ENCODE data around the gene RAP1GAP2.
"Not testable (repeated sequence)": the region's sequence is repeated elsewhere in the genome, so short reads cannot be mapped to it uniquely, and the experiment has no call there.

Gene RAP1GAP2

DNA sequence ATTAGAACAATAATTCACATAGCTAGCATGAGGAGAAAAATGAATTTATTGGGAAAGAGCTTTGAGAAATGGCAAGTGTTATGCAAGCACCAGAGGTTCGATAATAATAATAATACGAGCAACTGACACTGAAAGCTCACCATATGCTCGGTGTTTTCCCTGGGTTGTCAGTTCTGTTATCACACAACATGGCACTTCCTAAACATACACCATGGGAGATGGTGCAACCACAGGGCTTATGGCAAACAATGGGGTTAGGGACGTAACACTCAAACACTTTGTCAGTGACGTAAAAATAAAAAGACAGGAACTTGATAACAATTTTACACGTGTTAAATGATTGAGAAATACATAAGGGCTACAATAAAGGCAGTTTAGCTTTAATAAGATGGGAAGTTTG lies 243.5 kb downstream of the RAP1GAP2 start:
- DNase-seq (ENCODE audit: low spot score), result no peak

DNA sequence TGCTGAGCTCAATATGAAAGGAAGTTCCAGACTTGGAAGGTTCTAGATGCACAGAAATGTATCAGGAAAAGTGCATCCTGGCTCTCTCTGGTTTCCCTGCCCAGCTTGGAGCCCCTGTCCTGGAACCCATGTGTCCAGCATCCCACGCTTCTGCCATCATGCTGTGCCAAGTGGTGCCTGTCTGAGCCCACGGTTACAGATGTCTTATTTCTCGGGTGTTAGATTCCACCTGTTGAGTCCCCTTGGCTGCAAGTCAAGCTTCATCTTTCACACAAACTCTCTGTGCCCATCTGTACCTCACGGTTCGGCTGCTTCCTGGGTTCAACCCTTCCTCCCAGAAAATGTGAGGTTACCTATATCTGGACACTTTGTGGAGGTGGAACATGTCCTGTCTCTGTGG lies 244.6 kb downstream of the RAP1GAP2 start:
- no peak for DNase-seq (ENCODE audit: low spot score)

DNA sequence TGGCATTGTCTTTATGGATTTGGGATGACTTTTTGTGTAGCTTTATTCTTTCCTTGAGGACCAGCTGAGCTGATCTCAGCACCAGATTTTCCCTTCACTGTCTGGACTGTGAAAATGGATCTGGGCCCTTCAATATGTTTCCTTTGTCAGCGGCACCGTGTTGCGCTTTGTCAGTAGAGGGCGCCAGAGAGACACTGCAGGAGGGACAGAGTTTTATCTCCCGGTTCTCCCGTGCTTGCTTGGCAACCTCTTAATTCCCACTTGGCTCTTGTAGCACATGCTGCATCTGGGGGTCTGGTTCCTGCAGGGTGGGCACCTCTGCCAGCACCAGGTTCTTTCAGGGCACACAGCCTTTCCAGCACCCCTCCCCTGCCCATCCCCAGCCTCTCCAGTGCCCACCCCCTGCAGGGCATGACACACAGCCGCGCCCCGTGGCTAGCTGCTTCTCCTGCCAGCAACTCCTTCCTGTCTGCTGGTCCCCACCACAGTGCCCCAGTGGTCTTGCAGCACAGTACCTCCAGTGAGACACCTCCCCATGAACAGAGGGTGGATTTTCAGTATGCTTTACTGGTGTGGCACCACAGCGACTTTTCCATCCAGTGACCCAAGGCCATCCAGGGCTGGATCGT lies 247.6 kb downstream of the RAP1GAP2 start:
- DNase-seq (ENCODE audit: low spot score), result no peak

DNA sequence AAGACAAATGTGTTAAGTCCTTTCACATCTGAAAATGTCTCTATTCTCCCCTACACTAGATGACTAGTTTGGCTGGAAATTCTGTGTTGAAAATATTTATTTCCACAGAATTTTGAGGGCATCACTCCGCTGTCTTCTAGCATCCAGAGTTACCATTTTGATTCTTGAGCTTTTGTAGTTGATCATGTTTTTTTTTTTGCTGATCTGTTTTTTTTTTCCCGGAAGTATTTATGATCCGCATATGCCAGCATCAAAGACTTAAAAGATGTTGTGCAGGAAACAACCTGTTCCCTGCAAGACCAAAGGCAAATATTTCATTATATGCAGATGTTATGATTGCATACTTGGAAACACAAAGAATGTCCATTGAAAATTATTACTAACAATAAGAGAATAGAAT lies 250.5 kb downstream of the RAP1GAP2 start:
- DNase-seq (ENCODE audit: low spot score), result no peak

DNA sequence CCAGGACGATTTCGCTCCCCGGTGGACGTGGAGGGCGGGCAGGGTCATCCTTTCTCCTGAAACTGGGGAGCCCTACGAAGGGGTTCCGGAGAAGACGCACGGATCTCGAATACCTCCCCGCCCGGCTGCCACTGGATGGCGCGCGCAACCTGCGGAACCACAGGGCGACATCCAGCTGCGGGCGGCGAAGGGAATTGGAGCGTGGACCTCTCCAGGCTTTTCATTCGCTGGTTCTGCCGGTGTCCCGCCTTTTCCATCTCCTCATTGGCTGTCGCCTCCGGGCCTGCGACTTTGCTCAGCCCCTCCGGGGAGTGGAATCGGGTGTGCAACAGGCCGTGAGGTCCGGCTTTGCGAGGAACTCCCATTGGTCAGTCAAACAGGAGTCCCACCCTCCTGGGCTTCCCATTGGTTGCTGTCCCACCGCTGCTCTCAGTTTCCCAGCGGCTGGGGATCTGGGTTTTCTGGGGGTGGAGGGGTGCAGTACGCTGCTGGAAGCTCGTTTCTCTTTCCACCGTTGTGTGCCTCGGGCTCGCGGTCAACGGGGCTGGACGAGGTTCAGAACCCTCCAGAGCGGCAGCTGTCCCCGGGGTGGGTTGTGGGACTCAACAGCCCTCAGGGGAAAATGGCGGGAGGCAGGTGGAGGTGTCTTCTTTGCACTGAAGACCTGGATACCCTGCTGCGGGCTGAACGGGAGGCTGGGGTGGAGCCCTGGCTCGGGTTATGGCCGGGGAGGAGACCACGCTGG lies 252.7 kb downstream of the RAP1GAP2 start:
- peak; percentile 99 for DNase-seq (ENCODE audit: low spot score)

DNA sequence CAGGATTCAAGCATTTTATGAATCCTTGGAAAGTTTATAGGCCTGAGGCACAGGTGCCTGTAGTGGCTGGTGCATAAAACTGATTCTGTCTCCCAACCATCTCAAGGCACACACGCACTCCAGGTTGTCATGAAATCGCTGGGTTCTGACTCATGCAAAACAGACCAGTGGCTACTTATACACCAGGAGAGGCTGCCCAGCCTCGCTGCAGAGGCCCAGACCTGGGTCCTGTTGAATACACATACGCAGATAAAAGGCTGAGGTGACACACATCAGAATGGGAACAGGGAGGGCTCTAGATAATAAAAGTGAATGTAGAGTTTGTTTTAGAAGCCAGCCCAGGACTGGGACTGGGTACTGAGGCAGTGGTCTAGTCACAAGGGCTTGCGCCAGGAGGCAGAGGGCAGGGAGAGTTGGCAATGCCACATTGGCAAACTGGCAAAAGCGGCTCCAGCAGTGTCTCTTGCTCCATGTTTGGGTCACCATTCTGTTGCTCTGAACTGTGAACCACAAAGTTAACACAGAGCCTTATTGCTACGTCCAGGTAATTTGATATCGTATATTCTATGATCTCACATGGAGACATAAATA lies 253.6 kb downstream of the RAP1GAP2 start:
- DNase-seq (ENCODE audit: low spot score), result no peak

DNA sequence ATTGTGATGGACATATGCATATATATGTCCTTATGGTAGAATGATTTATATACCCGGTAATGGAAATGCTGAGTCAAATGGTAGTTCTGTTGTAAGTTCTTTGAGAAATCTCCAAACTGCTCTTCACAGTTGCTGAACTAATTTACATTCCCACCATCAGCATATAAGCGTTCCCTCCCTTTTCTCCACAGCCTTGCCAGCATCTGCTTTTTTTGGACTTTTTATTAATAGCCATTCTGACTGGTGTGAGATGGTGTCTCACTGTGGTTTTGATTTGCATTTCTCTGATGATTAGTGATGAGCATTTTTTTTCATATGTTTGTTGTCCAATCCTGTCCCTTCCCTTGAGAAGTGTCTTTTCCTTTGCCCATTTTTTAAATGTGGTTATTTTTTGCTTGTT lies 258.6 kb downstream of the RAP1GAP2 start:
- DNase-seq (ENCODE audit: low spot score), result not testable (repeated sequence)

DNA sequence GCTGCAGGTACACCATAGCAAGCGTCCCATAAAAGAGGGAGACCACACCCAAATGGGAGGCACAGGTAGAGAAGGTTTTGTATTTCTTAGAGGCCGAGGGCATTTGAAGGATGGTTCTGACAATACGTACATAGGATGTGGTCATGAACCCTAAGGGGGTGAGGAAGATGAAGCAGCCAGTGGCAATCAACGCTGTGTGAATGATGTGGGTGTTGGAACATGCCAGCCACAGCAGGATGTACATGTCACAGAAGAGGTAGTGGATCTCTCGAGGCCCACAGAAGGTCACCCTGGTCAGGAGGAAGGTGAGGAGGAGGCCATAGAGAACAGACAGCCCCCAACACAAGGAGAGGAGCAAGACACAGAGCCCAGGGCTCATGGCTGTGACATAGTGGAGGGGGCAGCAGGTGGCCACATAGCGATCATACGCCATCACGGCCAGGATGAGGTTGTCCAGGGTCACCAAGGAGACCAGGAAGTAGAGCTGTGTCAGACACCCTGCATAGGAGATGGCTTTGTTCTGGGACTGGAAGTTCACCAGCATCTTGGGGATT lies 266.7 kb downstream of the RAP1GAP2 start:
- not testable (repeated sequence) for DNase-seq (ENCODE audit: low spot score)

DNA sequence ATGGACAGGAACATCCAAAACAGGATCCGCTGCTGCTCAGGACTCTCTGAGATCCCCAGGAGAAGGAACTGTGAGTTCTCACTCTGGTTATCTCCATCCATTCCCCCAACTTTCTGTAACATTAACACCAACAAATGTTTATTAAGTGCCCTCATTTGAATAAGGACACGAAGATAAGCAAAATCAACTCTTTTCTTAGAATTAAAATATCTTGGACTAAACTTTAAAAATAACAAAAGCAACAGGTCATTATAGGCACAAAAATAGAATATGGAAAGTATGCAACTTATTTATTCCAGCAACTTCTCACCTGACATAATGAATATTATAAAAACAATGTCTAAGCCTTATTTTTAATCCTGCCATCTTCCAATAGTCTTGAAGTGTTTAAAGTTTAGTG lies 267.3 kb downstream of the RAP1GAP2 start, which contains the start of gene OR1D5:
TSS of gene OR1D5 (minus strand) at position 101 of the 400 bp plus-strand sequence. CDS start at position 101, 0 bp downstream.
- DNase-seq (ENCODE audit: low spot score), result not testable (repeated sequence)

DNA sequence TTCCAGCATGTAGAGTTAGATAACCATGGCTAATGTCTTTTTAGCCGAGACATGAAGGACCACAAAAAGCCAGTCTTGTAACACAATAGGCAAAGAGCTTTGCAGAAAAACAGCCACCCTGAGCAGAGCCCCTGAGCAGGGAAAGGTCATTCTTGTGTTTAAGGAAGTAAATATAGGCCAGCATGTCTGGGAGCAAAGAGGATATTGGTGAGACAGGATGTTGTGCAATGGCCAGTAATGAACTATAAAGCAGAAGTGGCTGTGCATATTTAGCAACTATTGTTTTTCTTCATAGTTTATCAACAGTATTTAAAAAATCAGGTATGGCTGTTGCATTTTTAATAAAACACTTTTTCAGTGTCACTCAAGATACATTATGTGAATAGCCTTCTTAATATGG lies 269.0 kb downstream of the RAP1GAP2 start:
- DNase-seq (ENCODE audit: low spot score), result not testable (repeated sequence)

DNA sequence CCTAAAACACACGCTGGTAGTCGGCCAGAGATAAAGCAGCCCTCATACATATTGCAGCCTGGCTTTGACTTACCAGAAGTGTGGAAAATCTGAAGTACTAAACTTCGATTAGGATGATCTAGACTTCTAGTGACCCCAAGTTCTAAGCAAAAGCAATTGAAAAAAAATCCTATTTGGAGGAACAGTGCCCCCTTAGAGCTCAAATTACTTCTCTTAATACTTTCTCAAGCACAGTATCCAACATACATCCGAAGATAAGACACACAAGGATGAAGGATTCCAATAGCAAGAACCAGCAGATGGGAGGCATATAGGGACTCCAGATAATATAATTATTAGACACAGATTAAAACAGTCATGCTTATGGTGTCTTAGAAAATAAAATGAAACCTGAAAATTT lies 277.6 kb downstream of the RAP1GAP2 start:
- DNase-seq (ENCODE audit: low spot score), result not testable (repeated sequence)

Small RNA genes within 50 kb of the gene (small RNA-seq; reads per million reads assigned to genes)
- gene MIR1253, result 0 reads per million in 2 experiments
- 0 reads per million in 2 experiments for gene hsa-mir-1253
